NCI-H1092 treated with DMSO at 0.1 percent for 48 hours (cell line): ENCODE measurements around the gene KCNK5.
A peak's percentile ranks its signal among the peaks of the same experiment; 100 is the strongest.

Source experiments
- DNase-seq: peaks from one replicate; lab custom pipeline; 2025; lab: John Stamatoyannopoulos, UW

Gene KCNK5

GRCh38 chr6:39228992-39229767, at the start of gene KCNK5:
Gene KCNK5 (minus strand): TSS chr6:39229475. CDS start chr6:39229111, 364 bp downstream.
- DNase-seq, result peak; percentile 69

DNA sequence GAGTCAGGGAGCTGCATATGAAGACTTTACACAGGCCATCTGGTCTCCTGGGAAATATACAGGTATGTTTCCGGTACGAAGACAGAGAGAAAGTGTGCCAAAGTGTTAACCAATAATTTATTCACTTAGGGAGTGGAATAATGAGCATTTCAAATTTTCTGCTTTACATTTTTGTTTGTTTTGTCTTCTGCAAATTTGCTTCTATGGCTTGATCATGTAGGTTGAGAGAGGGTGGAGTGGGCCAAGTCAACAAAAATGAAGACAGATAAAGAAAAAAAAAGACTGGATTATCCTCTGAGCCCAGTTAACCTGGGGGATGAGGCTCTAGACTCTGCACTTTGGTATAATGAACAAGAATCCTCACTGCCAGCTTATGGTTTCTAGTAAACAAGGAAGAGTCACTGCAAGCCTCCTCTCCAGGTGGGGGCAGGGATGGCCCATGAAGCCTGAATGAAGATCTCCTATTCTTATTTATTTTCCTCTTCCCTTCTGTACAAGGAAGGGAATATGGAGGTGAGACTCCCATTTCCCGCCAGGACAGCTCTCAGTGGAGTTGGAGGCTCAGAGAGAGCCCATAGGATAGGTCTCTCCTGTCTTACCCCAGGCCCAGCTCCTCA, 47.2 kb upstream of the KCNK5 start:
- no peak for DNase-seq

GRCh38 chr6:39274903-39275302, 45.6 kb upstream of the KCNK5 start:
- no peak for DNase-seq

- no peak for DNase-seq
These were observed 45.2 kb upstream of the KCNK5 start for GRCh38 chr6:39274471-39274870.

DNA sequence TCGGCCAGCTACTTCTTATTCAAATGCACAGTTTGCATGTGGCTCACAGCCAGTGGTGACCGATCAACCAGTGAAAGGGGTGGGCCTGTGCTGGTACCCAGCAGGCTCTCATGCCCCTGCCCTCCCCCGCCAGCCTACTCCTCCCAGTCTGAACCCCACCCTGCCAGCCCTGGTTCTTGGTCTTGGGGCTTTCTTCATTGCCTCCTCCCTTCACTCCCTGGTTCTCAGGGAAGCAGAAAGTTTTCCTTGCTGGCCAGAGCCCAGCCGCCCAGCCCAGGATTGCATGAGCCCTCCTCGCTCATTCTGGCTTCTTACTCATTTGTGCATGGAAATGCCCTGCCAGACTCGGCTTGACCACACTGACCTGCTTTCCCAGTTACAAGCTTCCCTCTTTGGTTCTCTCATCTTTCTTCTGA, 44.1 kb upstream of the KCNK5 start:
- DNase-seq, result no peak

GRCh38 chr6:39269961-39270360, 40.7 kb upstream of the KCNK5 start:
- DNase-seq, result no peak

- no peak for DNase-seq
These were observed 39.4 kb upstream of the KCNK5 start for GRCh38 chr6:39268721-39269120.

DNA sequence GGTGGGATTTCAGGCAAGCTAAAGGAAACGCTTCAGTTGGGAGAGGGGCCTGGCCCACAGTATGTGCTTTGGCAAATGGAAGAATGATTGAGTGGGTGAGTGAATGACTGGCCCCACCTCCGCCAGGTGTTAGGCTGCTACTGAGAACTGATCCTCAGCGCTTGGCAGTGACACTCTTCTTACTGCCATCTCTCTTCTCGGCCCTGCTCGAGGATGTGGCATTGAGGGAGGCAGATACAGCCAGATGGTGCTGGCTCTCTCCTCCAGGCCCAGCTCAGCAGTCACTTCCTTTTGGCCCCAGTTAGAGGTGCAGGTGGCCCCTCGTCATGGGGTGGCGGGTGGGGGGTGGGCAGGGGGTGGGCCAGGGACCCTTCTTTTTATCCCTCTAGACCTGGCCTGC, 38.9 kb upstream of the KCNK5 start:
- DNase-seq, result no peak

DNA sequence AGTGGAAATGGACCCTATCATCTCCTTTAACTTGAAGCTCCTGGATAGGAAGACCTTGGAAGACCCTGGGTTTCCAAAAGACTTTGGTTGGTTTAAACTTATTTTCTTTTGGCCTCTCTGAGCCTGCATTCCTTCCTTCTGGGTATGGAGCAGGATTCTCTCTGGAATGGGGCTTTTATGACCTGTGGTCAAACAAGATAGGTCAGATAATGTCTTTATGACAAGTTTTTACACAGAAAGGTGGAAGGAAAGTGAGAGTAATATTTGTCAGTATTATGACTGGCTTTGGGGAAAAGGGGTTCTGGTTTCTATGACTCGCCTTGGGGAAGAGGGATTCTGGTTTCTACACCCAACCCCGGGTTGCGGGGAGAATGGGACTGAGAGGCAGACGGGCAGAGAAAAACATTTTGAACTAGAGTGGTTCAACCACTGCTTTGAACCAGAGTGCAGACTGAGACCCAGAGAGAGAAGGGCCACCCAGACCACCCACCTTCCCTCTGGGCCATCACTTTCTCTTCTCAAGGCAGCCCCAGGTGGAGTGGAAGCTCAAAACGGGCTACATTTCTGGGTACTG, 37.6 kb upstream of the KCNK5 start:
- no peak for DNase-seq

- peak; percentile 41 for DNase-seq
These were observed 37.1 kb upstream of the KCNK5 start for GRCh38 chr6:39266375-39266774.

DNA sequence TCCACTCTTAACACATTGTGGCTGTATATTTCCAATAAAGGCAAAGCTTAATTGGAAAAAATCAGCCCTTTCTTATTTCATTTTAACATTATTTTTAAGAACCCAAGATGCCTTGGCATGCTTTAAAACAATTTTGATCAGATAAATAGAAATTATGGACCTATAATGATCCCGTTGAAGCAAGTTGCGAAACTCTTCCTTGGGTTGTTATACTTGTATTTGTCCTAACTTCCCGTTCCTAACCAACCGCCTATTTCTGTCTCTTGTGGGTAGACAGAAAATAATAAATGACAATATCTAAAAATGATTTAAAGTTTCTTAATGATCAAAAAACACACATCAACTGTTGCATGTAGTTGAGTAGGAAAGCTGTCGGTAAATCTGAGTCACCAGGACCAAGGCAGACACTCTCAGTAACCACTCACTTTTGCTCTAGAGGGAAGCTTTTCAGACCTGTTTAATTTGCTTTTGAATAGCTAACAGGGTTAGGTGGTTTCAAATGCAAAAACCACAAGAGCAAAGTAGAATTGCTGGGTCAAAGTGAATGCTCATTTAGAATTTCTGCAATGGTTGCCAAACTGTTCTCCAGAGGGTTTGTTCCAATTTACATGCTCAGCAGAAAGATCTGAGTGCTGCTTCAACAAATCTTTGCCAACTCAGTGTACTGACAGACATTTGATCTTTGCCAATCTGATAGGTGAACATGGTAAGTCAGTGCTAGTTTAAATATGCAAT, 34.2 kb upstream of the KCNK5 start:
- no peak for DNase-seq

- no peak for DNase-seq
These were observed 32.5 kb upstream of the KCNK5 start for GRCh38 chr6:39261751-39262150.

DNA sequence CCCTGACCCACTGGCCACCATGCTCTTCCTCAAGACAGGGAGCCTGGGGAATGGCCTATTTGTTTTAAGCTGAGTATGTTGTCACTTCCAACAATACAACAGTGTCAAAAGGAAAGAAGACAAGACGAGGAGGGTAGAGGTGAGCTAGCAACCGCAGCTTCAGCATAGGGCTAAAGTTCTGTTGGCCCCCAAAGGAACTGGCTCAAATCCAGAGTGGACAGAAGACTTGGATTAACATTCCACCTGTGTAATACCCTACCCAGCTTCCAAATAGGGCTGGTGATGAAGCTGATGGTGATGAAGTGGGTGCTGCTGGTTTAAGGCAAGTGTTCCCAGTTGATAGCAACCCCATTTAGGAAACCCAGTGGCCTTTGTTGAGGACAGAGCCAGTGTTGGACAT, 31.7 kb upstream of the KCNK5 start:
- DNase-seq, result no peak

DNA sequence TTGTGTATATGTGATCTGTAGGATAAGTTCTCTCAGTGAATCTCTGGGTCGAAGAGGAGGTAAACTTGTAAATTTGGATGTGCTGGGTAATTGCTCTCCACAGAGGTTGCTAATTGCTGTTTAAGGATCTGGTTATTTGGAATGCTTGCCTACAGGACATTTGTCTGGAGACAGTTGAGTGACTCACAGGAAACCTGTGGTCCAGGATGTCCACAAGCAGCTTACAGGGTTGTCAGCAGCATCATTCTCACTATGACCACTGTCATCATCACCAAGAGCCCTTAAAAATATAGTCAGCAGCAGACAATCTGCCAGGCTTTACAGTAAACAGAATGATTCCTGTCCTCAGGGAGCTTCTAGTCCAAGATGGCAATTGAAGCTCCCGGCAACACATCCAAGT, 31.2 kb upstream of the KCNK5 start:
- no peak for DNase-seq

DNA sequence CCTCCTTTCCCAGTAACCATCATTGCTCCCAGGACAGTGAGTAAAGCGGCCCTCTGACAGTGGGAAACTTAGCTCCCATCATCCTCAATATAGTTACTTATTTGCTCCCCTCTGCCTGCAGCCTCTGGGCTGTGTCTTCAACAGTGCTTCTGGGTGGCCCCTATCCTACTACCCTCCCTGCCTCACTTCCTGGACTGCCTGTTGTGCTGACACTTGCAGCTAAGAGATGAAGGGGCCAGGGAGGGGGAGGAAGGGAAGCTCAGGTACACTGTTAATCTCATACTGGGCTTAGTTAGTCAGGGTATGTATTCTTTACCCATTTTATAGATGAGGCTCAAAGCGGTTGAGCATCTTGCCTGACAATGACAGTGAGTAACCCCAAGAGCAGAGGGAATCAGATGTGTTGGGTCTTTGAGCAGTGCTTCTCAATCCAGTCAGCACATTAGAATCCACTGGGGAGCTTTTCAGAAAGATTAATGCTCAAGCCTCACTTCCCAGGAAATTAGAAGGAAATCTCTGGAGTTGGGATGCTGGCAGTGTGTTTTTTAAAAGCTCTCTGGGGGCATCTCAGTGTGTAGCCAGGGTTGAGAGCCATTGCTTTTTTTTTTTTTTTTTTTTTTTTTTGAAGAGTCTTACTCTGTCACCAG, 27.1 kb upstream of the KCNK5 start:
- DNase-seq, result no peak

DNA sequence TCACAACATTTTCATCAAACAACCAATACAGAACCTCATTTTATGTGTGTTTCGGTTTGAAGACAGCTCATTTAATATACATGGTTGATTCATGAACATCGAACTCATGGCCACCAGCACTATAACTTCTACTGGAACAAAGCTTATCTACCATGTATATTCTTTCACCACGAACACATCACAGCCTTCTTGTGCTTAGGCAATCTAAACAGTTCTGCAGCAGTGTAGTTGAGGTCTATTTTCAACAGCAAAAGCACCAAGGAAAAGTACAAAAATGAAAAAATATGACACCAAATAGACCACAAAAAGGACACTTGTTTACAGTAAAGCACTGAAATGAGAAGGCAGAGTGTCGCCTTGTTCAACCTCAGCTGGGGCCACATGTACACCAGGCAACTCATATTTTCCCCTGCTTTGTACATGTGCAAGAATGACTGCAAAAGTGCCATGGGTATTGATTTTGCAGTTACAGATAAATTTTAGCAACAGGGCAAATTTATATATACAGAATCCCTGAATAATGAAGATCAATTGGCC, 25.8 kb upstream of the KCNK5 start:
- no peak for DNase-seq

DNA sequence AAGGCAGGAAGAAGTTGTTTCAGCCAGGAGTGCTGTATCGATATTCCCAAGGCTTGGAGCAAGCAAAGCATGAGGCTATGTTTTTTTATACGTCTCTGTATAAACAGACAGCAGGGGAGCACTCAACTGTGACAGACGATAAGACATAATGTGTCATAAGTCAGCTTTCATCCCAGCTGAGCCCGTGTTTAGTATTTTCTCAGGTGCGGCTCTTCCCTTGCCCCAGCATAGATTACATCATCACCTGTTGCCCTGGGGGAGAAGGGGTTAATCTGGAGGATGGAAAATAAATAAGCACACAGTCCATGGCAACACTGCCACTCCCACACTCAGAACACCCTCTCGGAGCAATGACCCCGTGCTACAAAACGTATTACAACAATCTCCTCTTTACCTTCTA, 22.1 kb upstream of the KCNK5 start:
- no peak for DNase-seq

- DNase-seq, result no peak
These were observed 21.2 kb upstream of the KCNK5 start for GRCh38 chr6:39250507-39250906.

DNA sequence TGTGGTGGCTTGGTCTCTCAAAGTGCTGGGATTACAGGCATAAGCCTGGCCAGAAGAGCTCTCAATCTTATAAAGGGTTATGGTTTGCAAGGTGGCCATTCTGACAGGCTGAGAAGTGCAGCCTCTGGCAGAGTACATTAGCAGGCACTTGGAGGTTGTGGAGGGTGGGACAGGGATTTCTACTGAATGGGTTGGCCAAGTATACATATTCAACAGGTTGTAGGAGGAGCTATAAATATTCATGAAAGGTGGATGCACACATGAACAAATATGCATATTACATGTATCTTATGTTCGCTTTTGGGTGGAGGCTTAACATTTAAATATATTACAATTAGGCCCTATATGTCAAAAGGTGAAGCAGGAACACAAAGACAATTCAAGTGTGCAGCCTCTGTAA, 20.0 kb upstream of the KCNK5 start:
- DNase-seq, result no peak

GRCh38 chr6:39247667-39248194, 18.5 kb upstream of the KCNK5 start:
- DNase-seq, result no peak

DNA sequence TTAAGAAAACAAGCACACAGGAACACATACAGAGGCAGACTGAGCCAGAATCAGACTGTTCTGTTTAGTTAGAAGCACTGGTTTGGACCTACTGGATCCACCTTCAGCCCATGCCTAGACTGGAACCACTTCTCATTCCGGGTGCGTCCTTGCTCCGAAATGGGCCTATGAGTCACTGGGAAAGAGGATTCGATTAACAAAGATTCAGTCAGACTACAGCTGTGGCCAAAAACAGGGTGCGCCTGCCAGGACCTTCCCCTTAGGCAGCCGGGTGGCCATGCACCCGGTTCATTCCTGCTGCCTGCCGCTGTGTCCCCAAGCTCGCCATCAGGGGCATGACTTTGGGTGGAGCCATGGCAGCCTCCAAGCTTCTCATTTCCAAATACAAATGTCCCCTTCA, 14.5 kb upstream of the KCNK5 start:
- no peak for DNase-seq
